ENCODE data around the gene KCMF1.

KCMF1 gene

GRCh38 chr2:85024372-85025047 lies 53.5 kb downstream of the KCMF1 start:
- H3K4me1 ChIP-seq (ENCODE audit: control insufficient read depth, insufficient read depth, low read length): no peaks in the 10 kb centered on the region
- no peak for TF ChIP-seq OVOL3 (tag by site-specific recombination; IDR thresholded peaks at IDR 0.05)
- no peak for TF ChIP-seq ZNF514 (tag by site-specific recombination; IDR thresholded peaks at IDR 0.05)
- TF ChIP-seq ZNF169 (tag by site-specific recombination; IDR thresholded peaks at IDR 0.05): no peak
- peak; percentile 52; the same call in 1 of the 2 replicates for TF ChIP-seq ZSCAN4 (tag by site-specific recombination; IDR thresholded peaks at IDR 0.05)
- no peak for TF ChIP-seq ZNF645 (tag by site-specific recombination; IDR thresholded peaks at IDR 0.05)
- TF ChIP-seq PRDM1 (tag by site-specific recombination; IDR thresholded peaks at IDR 0.05): 0 out of 2 replicates have a peak, but pooled peaks have one; percentile 14
- no peak for TF ChIP-seq YY1 (tag by site-specific recombination; IDR thresholded peaks at IDR 0.05)
- TF ChIP-seq ZNF596 (tag by site-specific recombination; IDR thresholded peaks at IDR 0.05): peak; percentile 68; the same call in 1 of the 2 replicates
- no peak for TF ChIP-seq ZBTB7A (tag by site-specific recombination; IDR thresholded peaks at IDR 0.05; ENCODE audit: low read depth)
- no peak for TF ChIP-seq PRDM4 (tag by site-specific recombination; IDR thresholded peaks at IDR 0.05)
- TF ChIP-seq ZNF530 (tag by site-specific recombination; IDR thresholded peaks at IDR 0.05; ENCODE audit: low read depth): no peak
- TF ChIP-seq ZNF747 (tag by site-specific recombination; IDR thresholded peaks at IDR 0.05): no peak
- TF ChIP-seq ZNF350 (tag by site-specific recombination; IDR thresholded peaks at IDR 0.05): no peak
- ChIA-PET CTCF (interaction anchor here (0.8 to 1.1 kb wide), 4 partner anchors 10 to 142 kb away, joined by 3 read pairs; no protein-coding TSS in a partner anchor), POLR2A (interaction anchor here (0.6 kb wide), 2 partner anchors 19 to 64 kb away, joined by 3 to 7 read pairs; no protein-coding TSS in a partner anchor)
- no peak overlapping the region for H3K27ac ChIP-seq (ENCODE audit: extremely low read depth, low read depth, low read length)
- H3K36me3 ChIP-seq (ENCODE audit: control insufficient read depth in 2 of 2, insufficient read depth in 1 of 2, low read length in 2 of 2): peaks cover 10 to 15% of the 10 kb centered on the region in 2 experiments; a peak in 2 of 3 replicates
- no peaks in the 10 kb centered on the region for H3K9me3 ChIP-seq (ENCODE audit: control insufficient read depth, insufficient read depth, low read depth, low read length)
- no peak overlapping the region for H3K4me3 ChIP-seq (ENCODE audit: low read depth, low read length)

GRCh38 chr2:85032621-85033020 lies 61.7 kb downstream of the KCMF1 start:
- TF ChIP-seq ZNF398 (tag by site-specific recombination; IDR thresholded peaks at IDR 0.05) (no peak), HOXA7 (CRISPR knock-in tag; IDR thresholded peaks at IDR 0.05; ENCODE audit: borderline replicate concordance) (no peak), ZNF266 (tag by site-specific recombination; IDR thresholded peaks at IDR 0.05; ENCODE audit: low read depth) (no peak), ZBTB20 (tag by site-specific recombination; IDR thresholded peaks at IDR 0.05) (no peak), ZNF335 (tag by site-specific recombination; conservative IDR thresholded peaks at IDR 0.05) (no peak), TCF7L2 (IDR thresholded peaks at IDR 0.05; ENCODE audit: borderline replicate concordance, low read depth, low read length) (no peak), ZFP41 (tag by site-specific recombination; IDR thresholded peaks at IDR 0.05; ENCODE audit: borderline replicate concordance) (no peak), ZNF138 (tag by site-specific recombination; IDR thresholded peaks at IDR 0.05; ENCODE audit: borderline replicate concordance) (no peak), ZNF140 (tag by site-specific recombination; IDR thresholded peaks at IDR 0.05) (no peak), ZFP3 (tag by site-specific recombination; IDR thresholded peaks at IDR 0.05; ENCODE audit: low read depth) (no peak), ZNF10 (tag by site-specific recombination; IDR thresholded peaks at IDR 0.05) (no peak), KLF7 (tag by site-specific recombination; IDR thresholded peaks at IDR 0.05; ENCODE audit: borderline replicate concordance) (no peak), ZNF768 (tag by site-specific recombination; IDR thresholded peaks at IDR 0.05) (no peak), KLF8 (tag by site-specific recombination; IDR thresholded peaks at IDR 0.05) (no peak), ZBTB8A (tag by site-specific recombination; IDR thresholded peaks at IDR 0.05) (no peak), ZNF37A (tag by site-specific recombination; IDR thresholded peaks at IDR 0.05) (no peak), OVOL3 (tag by site-specific recombination; IDR thresholded peaks at IDR 0.05) (no peak)
- CTCF ChIA-PET: interaction anchor here (0.6 to 3.1 kb wide), 6 partner anchors 10 to 419 kb away, joined by 3 to 8 read pairs (median 4); no protein-coding TSS in a partner anchor
- Histone ChIP-seq H3K9me3 (ENCODE audit: control insufficient read depth, insufficient read depth, low read depth, low read length) (no peaks in the 10 kb centered on the region), H3K4me1 (ENCODE audit: control insufficient read depth, insufficient read depth, low read length) (no peaks in the 10 kb centered on the region), H3K4me3 (ENCODE audit: low read depth, low read length) (no peak overlapping the region), H3K36me3 (ENCODE audit: control insufficient read depth in 2 of 2, insufficient read depth in 1 of 2, low read length in 2 of 2) (peaks cover 41 to 68% of the 10 kb centered on the region in 2 experiments), H3K27ac (ENCODE audit: extremely low read depth, low read depth, low read length) (no peak overlapping the region)
- POLR2A ChIA-PET: no interaction called here
